HG03354 (cell line): ENCODE results near the gene SLC19A2.

Source experiments
- ATAC-seq: cut with Tn5 transposase; IDR thresholded peaks from one replicate; pipeline ENCODE4 v1.9.1; 2021; ENCODE audit warnings: mild to moderate bottlenecking; ENCODE audit not compliant: unreplicated experiment, poor library complexity, severe bottlenecking

Gene SLC19A2

DNA sequence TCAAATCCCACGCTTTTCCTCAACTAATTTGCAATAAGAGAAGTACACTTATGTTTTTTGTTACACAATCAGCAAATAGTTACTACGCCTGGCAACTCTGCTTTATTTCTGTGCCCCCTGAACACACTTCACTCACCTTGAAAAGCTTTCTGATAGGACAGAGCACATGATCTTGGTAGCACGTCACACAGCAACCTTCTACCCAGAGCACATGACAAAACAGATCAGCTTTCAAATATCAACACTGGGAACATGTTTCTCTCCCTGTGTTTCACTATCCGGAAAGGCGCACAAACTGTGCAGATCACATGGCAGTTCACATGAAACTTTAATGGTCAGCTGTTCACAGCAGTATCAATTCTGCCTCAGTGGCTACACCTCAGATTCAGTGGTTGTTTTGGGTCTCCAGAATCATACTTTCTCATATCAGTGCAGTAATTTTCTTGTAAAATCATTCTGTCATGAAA lies 2.2 kb downstream of the SLC19A2 start:
- no peak for ATAC-seq

DNA sequence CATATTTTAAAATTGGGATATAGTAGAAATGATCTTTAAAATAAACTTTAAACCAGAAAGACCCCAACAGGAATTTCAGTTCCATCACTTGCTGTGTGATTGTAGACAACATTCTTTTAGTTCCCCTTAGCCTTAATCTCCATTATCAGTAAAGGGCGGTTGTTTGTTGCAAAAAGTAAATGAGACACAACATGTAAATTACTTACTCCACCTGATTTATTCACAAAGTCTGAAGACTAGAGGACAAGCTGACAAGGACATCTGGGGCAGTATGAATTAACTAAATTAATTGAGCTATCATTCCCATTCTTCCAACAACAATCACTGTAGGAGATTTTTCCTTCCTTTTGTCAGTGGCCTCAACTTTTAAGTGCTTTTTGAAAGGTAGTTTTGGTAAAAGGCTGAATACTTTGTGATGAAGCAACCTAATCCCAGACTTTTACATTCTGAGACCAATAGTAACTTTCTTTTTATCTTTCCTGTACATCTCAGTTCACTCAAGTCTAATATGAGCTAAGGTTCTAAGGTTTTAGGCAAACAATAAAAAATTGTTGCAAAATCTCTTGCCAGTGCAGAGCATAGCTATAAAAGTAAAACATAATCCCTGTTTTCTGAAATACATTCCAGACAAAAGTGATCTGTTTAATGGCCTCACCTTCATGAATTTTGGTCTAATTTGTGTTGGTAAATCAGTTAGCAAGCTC lies 6.2 kb downstream of the SLC19A2 start:
- ATAC-seq, result no peak

DNA sequence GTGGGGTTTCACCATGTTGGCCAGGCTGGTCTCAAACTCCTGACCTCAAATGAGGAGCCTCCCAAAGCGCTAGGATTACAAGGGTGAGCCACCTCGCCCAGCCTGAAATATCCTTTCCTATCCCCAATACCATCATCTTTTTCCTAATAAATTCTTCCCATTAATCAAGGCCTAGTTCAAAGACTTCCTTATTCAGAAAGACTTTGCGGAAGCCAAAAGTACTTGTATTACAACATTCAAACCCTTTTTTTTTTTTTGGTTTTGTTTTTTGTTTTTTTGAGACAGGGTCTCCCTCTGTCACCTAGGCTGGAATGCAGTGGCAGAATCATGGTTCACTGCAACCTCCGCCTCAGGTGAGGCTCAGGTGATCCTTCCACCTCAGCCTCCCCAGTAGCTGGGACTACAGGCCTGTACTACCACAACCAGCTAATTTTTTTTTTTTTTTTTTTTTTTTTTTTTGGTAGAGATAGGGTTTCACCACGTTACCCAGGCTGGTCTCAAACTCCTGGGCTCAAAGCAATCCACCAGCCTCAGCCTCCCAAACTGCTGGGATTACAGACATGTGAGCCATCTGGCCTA lies 7.6 kb downstream of the SLC19A2 start:
- no peak for ATAC-seq

DNA sequence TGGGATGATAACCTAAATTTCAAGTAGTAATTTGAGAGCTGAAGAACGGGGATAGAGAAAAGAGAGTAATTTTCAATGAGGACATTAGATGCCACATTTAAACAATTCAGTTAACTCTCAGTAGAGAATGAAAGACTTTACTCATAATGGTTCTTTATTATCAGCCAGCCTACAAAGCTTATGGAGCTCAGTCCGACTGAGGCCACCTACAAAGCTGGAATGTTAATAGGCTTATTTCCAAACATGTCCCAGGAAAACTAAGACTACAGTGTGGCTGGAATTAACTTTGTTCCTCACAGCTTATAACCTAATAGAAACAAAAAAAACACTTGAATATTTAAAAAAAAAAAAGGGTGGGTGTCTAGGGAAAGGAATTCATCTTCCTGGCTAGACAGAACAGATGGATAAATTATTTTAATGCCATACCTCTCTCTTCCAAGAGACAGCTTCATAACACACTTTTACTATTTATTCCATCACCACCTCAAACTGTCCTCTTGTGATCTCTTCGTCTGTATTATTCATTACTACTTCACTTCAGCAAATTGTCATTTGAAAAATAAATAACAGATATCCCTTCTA lies 9.8 kb downstream of the SLC19A2 start:
- ATAC-seq, result no peak

DNA sequence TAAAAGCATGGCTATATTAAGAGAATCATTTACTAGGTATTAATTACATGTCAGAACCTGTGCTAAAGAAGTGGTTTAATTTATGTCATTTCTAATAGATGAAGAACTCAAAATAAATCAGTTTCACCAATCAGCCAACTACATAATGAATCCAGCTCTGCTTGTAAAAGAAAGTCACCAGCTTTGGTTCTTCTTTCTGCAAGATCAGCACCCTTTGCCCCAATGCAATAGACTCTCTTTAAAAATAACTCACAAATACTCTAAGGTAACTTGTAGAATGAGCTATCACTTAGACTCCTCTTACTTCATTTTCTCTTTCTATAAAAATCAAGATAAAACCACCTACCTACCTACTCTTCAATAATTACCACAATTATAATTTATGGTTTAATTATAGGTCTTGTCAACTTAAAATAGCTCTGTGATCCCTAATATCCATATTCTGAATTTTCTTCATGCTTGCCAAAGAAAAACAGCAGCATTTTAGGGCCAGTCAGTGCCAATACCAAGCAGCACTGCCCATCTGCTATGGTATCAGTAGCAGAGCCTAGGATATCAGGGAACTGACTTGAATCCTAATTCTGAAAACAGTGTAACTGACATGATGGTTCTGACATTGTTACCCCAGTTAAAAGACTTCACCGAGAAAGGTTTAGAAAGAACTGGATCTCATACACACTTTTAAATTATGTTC lies 11.3 kb downstream of the SLC19A2 start:
- no peak for ATAC-seq

DNA sequence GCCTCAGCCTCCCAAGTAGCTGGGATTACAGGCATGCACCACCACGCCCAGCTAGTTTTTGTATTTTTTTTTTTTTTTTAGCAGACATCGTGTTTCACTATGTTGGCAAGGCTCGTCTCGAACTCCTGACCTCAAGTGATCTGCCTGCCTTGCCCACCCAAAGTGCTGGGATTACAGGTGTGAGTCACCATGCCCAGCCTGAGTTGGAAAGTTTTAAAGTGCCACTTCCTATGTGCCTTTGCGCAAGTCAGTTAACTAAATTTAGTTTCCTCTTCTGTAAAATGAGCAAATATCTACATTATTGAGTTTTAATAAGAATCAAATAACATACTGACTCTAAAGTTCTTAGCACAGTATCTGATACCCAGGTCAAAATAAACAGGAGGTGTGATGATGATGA lies 12.4 kb downstream of the SLC19A2 start:
- ATAC-seq, result no peak

DNA sequence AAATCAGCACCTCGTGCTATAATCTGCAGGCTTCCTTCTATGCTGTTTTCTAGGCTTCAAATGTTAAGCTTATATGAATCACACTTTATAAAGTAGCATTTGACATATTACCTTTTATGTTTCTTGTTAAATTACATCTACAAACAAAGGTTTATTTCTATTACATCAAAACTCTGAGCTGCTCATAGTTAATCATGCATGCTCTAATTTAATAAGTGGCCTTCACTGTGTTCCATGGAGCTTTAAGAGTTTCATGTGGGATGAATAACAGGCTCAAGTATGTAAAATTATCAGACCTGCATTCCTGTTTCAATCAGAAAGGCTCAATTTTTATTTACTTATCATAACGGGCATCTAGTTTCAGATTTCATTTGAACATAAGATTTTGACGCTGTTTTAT lies 13.0 kb downstream of the SLC19A2 start:
- ATAC-seq, result no peak

DNA sequence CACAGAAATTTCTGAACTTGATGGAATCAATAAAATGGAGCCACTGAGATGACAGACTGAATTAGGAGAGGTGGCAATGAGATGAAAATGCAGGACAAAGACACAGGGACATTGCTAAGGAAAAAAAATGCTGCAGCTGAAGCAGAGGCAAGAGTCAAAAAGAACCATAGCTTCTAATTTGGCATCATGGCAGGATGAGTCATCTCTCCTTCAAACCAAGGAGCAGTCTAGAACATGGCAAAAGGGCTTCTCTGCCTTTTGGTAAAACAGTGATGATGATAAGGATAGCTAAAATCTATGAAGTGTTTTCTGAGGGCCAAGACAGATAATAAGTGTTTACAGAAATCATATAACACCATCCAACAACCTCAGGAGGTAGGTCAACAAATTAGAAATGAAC lies 16.8 kb downstream of the SLC19A2 start:
- ATAC-seq, result no peak

DNA sequence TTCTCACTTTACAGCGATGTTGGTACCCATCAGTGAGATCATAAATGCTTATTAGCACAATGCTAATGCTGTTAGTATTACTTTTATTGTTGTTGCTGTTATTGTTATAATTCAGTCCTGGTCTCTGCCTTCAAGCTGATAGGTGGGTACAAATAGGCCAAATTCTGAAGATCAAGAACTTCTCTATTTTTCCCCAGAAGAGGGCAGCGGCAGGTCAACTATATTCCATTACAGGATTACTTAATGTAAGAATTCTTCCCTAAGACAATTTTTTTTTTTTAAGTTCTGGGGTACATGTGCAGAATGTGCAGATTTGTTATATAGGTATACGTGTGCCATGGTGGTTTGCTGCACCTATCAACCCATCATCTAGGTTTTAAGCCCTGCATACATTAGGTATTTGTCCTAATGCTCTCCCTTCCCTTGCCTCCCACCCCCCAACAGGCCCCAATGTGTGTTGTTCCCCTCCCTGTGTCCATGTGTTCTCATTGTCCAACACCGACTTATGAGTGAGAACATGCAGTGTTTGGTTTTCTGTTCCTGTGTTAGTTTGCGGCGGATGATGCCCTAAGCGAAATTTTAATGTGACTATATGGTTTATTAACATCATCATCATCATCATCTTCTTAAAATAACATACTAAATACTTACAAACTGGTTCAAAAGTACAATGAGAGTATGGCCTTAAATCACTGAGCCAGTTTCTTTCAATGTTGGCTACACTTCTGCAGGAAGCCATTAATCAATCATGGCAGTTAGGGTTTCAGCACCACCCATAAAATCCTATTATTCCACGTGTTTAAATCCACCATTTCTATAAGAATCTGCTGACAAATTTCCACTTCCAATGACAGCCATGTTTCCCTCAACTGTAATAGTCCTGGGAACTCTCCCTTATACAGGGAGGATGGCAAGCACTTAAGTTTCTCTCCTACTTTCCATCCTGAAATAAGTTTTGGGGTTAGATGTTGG lies 19.2 kb downstream of the SLC19A2 start:
- ATAC-seq, result no peak

DNA sequence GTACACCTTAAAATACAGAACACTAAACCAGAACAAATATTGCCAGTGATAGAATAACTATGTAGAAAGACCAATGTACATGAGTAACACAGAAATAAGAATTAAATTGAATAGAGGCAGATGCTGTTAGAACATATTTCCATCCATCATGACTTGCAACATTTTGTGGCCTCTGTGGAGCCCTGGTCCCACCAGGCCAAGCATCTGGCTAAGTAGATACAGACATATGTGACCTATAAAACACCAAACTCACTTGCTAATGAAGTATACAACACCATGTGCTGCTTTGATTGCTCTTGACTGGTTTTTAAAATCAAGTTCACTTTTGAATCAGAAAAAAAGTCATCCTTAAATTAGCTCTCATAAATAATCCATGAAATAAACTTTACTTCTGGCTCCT lies 20.5 kb downstream of the SLC19A2 start:
- ATAC-seq, result no peak

DNA sequence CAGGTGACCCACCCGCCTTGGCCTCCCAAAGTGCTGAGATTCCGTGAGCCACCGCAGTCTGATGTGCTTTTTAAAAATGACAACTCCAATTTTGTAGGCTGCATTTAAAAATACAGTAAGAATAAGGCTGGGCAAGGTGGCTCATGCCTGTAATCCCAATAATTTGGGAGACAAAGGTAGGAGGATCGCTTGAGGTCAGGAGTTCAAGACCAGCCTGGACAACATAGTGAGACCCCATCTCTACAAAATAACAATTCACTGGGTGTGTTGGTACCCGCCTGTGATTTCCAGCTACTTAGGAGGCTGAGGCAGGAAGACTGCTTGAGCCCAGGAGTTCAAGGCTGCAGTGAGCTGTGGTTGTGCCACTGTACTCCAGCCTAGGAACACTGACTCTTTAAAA lies 23.4 kb downstream of the SLC19A2 start:
- ATAC-seq, result no peak

DNA sequence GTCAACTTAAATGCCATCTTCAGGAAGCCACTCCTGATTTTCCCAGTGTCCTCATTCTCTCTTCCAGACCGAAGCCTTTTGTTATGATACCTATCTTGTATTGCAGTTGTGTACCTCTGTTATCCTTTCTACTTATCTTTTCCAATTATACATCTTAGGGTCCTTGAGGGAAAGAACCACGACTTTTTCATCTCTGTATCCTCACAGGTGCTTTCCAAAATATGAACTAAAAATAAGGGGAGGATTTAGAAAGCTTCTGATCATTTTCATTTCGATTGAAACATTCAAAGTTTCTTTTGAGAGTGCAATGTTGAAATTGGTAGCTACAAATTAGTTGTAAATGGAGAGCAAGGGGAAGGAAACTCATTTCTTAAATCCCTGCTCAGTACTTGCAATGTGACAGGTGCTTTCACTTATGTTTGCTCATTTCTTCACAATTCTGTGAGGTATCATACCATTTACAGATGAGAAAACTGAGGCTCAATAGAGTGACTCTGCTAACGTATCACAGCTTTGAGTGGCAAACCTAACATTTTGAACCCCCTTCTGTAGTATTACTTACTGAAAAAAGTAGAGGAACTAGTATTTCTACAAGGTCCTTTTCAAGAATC lies 24.2 kb downstream of the SLC19A2 start:
- no peak for ATAC-seq

DNA sequence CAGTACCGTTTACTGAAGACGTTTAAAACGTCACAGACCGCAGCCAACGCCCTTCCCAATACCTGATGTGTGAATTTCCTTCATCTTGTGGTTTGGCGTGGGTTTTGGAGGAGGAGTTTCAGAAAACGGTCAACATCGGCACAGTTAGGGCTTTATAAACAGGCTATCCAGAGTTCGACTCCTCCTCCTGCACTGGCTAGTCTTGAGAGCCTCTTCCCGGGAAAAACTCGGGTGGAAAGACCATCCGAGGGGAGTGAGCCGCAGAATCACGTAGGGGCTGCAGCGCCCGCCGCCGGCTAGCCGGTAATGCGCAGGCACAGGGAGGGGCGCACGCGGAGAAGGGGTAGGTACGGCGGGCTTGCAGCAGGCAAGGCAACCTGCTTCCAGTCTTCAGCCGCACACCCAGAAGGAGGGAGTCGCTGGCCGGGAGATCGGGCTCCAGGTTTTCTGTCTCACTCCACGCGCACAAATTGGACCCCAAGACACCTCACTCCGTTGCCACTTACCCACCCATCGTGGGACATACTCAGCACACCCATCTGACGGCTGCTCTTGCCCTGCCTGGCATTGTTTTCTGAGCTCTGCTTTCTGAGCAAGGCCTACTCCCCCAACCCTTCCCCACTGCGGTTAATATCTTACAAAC lies 25.4 kb downstream of the SLC19A2 start:
- ATAC-seq, result no peak

DNA sequence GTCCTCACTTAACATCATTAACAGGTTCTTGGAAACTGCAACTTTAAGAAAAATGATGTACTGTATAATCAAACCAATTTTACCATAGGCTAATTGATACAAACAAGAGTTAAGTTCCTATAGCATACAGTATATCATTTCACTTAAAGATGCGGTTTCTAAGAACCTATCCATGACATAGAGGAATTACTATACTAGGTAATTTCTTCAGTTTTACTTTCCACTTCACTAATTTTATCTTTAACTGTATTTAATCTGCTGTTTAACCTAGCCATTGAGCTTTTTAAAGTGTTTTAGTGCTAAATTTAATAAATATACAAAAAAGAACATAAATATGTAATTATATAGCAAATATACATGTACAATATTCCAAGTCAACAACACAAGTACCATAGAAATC lies 28.3 kb downstream of the SLC19A2 start:
- no peak for ATAC-seq

DNA sequence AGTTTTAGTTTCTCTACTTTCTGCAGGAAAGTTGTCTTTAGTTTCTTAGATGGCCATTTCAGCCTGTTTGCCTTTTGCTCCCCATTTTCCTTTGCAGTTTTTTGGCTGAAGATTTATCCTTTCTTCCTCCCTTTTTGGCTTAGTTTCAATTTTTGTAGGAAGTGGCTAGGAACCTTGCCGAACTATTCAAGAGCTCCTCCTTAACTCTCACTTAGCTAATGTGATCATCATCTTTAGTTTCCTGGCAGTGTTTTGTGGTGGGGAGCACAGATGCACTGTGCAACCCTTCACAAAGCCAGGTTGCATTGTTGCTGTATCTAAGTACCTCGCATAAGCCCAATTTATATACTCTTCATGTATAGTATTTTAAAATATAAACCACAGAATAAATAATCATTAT lies 29.7 kb downstream of the SLC19A2 start:
- no peak for ATAC-seq

DNA sequence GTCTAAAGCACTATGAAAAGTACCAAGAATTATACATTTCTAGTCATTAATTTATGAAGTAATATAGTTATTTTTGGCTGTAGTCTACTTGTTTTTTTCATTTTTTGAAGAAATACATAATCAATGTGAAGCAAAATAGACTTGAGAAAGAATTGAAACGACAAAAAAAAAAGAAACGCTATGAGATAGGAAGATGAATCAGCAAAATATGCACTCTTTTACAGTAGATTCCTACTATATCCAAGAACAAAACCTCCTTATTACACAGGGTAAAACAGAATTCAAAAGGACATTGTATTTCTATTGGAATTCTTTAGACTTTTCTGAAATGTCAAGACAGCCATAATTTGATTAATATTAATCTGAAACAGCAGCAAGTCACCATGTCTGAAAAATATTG lies 32.8 kb downstream of the SLC19A2 start:
- no peak for ATAC-seq

DNA sequence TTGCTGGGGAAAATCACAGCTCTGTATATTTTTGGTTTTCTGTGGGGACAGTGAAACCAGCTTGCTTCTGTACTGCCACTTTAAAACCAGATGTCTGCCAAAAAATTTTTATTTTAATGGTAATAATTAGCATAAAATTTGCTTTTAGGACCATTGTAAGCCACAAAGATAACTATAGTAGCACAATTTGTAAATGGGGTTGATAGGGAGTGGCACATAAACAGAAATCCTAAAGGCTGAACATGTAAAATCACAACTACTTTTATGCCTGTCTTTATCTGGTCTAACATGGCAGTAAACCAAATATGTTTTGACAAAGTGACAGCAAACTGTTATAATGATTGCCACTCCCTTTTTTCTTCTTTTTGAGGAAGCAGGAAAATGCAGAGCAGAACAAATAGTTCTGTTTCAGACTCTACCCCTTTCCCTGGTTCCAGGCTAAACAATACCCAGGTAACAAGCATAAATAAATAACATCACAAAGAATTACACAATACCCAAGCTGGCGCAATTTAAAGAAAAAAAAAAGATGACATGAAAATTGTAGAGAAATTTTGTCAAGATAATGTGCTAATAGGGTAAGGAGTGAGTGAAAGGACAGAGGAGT lies 34.4 kb downstream of the SLC19A2 start:
- no peak for ATAC-seq

DNA sequence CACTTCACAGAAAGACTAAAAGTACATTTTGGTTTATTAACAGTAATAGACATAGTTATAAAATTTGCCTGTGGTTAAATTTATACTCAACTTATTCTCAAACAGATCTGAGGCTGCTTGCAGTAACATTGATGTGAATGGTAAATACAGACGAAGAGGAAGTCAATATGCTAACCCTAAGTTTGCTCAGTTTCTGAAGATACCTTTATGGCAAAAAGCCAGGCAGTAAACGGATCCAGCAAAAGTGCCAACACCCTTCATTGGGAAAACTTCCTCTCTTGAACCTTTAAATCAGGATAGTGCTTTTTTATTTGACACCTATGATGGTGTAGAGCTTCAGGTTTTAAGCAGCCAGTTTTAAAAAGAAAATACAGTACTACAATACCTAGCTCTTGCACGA lies 41.8 kb downstream of the SLC19A2 start:
- no peak for ATAC-seq
